Thyroid gland (tissue), 4 donors: Measurements from ENCODE around the gene CRB1.

Experiments used
- POLR2A ChIP-seq, 2 donors: fragments of 450-650 bp; IDR thresholded peaks; one replicate each; pipeline ENCODE4 v1.6.1; 2017; ENCODE audit warnings: antibody characterized with exemption in 2 of 2, mild to moderate bottlenecking in 2 of 2, moderate library complexity in 1 of 2
- TF ChIP-seq, protein P1 (sequence below), 6 experiments: fragments of 200-600 bp in 3 of 6; fragments of 450-650 bp in 3 of 6; sonication (generic) in 3 of 6; IDR thresholded peaks; one replicate each; pipeline ENCODE4 v1.5.1; 2016 to 2019; ENCODE audit warnings: antibody characterized with exemption in 6 of 6, mild to moderate bottlenecking in 2 of 6, inconsistent platforms in 1 of 6, moderate library complexity in 1 of 6

DNA sequence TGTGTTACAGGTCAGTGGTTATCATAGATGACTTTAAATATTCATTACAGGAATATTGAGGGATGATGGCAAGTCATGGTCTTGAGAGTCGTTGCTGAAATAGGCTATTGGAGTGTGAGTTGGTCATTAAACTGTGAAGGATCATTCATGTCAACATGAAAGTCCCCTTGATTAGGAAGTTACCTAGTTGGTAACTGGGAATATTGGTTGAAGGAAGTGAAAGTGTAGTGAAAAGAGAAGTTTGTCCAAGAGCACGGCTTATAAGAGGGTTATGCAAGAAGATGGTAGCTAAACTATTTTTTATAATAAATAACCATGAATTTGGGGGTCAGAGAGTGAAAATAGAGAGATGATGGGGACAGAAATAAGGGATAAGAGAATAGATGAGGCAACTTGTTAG is 16.9 kb downstream of the CRB1 start:
- no peak for TF ChIP-seq POLR2A (IDR thresholded peaks at IDR 0.05)
- TF ChIP-seq, protein P1, sequence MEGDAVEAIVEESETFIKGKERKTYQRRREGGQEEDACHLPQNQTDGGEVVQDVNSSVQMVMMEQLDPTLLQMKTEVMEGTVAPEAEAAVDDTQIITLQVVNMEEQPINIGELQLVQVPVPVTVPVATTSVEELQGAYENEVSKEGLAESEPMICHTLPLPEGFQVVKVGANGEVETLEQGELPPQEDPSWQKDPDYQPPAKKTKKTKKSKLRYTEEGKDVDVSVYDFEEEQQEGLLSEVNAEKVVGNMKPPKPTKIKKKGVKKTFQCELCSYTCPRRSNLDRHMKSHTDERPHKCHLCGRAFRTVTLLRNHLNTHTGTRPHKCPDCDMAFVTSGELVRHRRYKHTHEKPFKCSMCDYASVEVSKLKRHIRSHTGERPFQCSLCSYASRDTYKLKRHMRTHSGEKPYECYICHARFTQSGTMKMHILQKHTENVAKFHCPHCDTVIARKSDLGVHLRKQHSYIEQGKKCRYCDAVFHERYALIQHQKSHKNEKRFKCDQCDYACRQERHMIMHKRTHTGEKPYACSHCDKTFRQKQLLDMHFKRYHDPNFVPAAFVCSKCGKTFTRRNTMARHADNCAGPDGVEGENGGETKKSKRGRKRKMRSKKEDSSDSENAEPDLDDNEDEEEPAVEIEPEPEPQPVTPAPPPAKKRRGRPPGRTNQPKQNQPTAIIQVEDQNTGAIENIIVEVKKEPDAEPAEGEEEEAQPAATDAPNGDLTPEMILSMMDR (IDR thresholded peaks at IDR 0.05): no peak
